HG03175 (cell line): ENCODE measurements around the gene TEKTIP1.
A peak's percentile ranks its signal among the peaks of the same experiment; 100 is the strongest.
"Not testable (repeated sequence)": the region's sequence is repeated elsewhere in the genome, so short reads cannot be mapped to it uniquely, and the experiment has no call there.

ENCODE experiments used
- ATAC-seq: cut with Tn5 transposase; IDR thresholded peaks from one replicate; pipeline ENCODE4 v1.9.1; 2021; ENCODE audit warnings: mild to moderate bottlenecking, moderate library complexity; ENCODE audit not compliant: unreplicated experiment

Gene TEKTIP1

GRCh38 chr19:3556423-3556977 is 17.5 kb downstream of the TEKTIP1 start:
- ATAC-seq = no peak

- ATAC-seq = peak; percentile 34
Measured at GRCh38 chr19:3556978-3557460, 18.0 kb downstream of the TEKTIP1 start.

GRCh38 chr19:3557461-3558248 is 18.7 kb downstream of the TEKTIP1 start, which contains the start of gene MFSD12:
Gene MFSD12, minus strand, starts transcription at chr19:3557586. Its CDS starts 183 bp downstream, at chr19:3557403.
- ATAC-seq = peak; percentile 89

- ATAC-seq = no peak
Measured at GRCh38 chr19:3563709-3564524, 24.9 kb downstream of the TEKTIP1 start.

- no peak for ATAC-seq
Measured at GRCh38 chr19:3565139-3565538, 26.2 kb downstream of the TEKTIP1 start.

GRCh38 chr19:3570042-3570441 is 31.1 kb downstream of the TEKTIP1 start:
- ATAC-seq = not testable (repeated sequence)

- no peak for ATAC-seq
Measured at GRCh38 chr19:3570606-3571011, 31.6 kb downstream of the TEKTIP1 start.

GRCh38 chr19:3572132-3572854 is 33.3 kb downstream of the TEKTIP1 start:
- peak; percentile 93 for ATAC-seq

- ATAC-seq = no peak
Measured at GRCh38 chr19:3572855-3573161, 33.8 kb downstream of the TEKTIP1 start, which contains the start of gene HMG20B. Gene HMG20B, plus strand, starts transcription at chr19:3572944. Its CDS starts 366 bp downstream, at chr19:3573310.

- peak; percentile 8 for ATAC-seq
Measured at GRCh38 chr19:3573162-3573857, 34.3 kb downstream of the TEKTIP1 start.

- no peak for ATAC-seq
Measured at GRCh38 chr19:3573858-3574637, 35.1 kb downstream of the TEKTIP1 start.

- no peak for ATAC-seq
Measured at GRCh38 chr19:3575260-3575741, 36.3 kb downstream of the TEKTIP1 start.

- ATAC-seq = no peak
Measured at GRCh38 chr19:3575949-3576673, 37.1 kb downstream of the TEKTIP1 start.

- ATAC-seq = no peak
Measured at GRCh38 chr19:3576696-3577443, 37.9 kb downstream of the TEKTIP1 start.

GRCh38 chr19:3577723-3578344 is 38.9 kb downstream of the TEKTIP1 start:
- ATAC-seq = no peak

GRCh38 chr19:3578390-3578789 is 39.4 kb downstream of the TEKTIP1 start:
- no peak for ATAC-seq

GRCh38 chr19:3580156-3580934 is 41.4 kb downstream of the TEKTIP1 start:
- no peak for ATAC-seq
